ENCODE results near the gene RHCG. TPM values are rescaled to one million over a fixed set of nuclear protein-coding genes. Genes with fewer than 3 reads are reported as not detected.

RHCG gene
- total and polyA plus RNA-seq, 2 of the 13 experiments (the other 11 are each of a cell fraction or from before 2014, with no cell fraction given), result not detected

GRCh38 chr15:89530976-89531375 lies 34.6 kb upstream of the RHCG start:
- Histone ChIP-seq H3K9ac (ENCODE audit: insufficient read depth, low read depth, low read length) (no peak overlapping the region), H2AFZ (ENCODE audit: low read length) (no peak overlapping the region), H3K4me1 (ENCODE audit: insufficient read depth, low read length) (peaks cover 8% of the 10 kb centered on the region), H3K36me3 (replicated peaks in 1 of 2; ENCODE audit: control insufficient read depth in 1 of 2, insufficient read depth in 2 of 2, low read length in 2 of 2) (no peaks in the 10 kb centered on the region), H3K4me3 (replicated peaks in 1 of 3; ENCODE audit: insufficient read depth in 1 of 3, low read depth in 2 of 3, low read length in 3 of 3) (no peak overlapping the region), H3K79me2 (ENCODE audit: insufficient read depth, low read length) (no peaks in the 10 kb centered on the region), H4K20me1 (ENCODE audit: insufficient read depth, low read length) (no peaks in the 10 kb centered on the region), H3K27me3 (ENCODE audit: control insufficient read depth in 1 of 2, insufficient read depth in 2 of 2, low read length in 2 of 2) (peaks cover 2 to 6% of the 10 kb centered on the region in 2 experiments; a peak in 3 of 5 replicates), H3K4me2 (ENCODE audit: low read depth, low read length) (no peak overlapping the region), H3K9me3 (ENCODE audit: low read length) (no peaks in the 10 kb centered on the region), H3K27ac (ENCODE audit: extremely low read length, insufficient read depth, low read length) (no peak overlapping the region)
- in situ Hi-C loops (cut with HindIII; ENCODE audit: extremely low pct_ligation_motif_present, low pct_unique_long_range_greater_than_20kb) (no loop called here), intact Hi-C loops (cut with micrococcal nuclease; ENCODE audit: unreplicated experiment) (no loop called here)
- no peak for TF ChIP-seq TFAP4 (IDR thresholded peaks at IDR 0.05; ENCODE audit: borderline replicate concordance, low read depth)
- no peak for TF ChIP-seq ATM (IDR thresholded peaks at IDR 0.05; ENCODE audit: borderline replicate concordance)
- TF ChIP-seq MLLT10 (CRISPR knock-in tag; IDR thresholded peaks at IDR 0.05), result no peak
- no peak for TF ChIP-seq RXRA (CRISPR knock-in tag; IDR thresholded peaks at IDR 0.05)
- ATAC-seq, result no peak
- FAIRE-seq, result no peak
- no peak for DNase-seq (ENCODE audit: low spot score)
- ChIA-PET CTCF (ENCODE audit: low intra/inter-chr PET ratio, low total read pairs) (no interaction called here), POLR2A (no interaction called here)
- BruUV-seq (replicated peaks), result no TSS peak
- 69% methylated on average over 5 of the region's 5 CpGs for WGBS (ENCODE audit: low lambda C conversion rate)

- H3K4me1 ChIP-seq (ENCODE audit: insufficient read depth, low read length), result peaks cover 8% of the 10 kb centered on the region
- CTCF ChIA-PET (ENCODE audit: low intra/inter-chr PET ratio, low total read pairs), result no interaction called here
- H3K27me3 ChIP-seq (ENCODE audit: control insufficient read depth in 1 of 2, insufficient read depth in 2 of 2, low read length in 2 of 2), result peaks cover 2 to 6% of the 10 kb centered on the region in 2 experiments; a peak in 3 of 5 replicates
- DNase-seq (ENCODE audit: low spot score), result no peak
- H3K9me3 ChIP-seq (ENCODE audit: low read length), result no peaks in the 10 kb centered on the region
- POLR2A ChIA-PET, result no interaction called here
- ATAC-seq, result peak; percentile 54; the same call in 2 of the 3 replicates
- no peak for FAIRE-seq
- no peak overlapping the region for H3K27ac ChIP-seq (ENCODE audit: extremely low read length, insufficient read depth, low read length)
- H3K4me3 ChIP-seq (replicated peaks in 1 of 3; ENCODE audit: insufficient read depth in 1 of 3, low read depth in 2 of 3, low read length in 3 of 3), result no peak overlapping the region
- WGBS (ENCODE audit: low lambda C conversion rate), result 19% methylated on average over 5 of the region's 6 CpGs
- TF ChIP-seq SRSF9 (IDR thresholded peaks at IDR 0.05; ENCODE audit: borderline replicate concordance, insufficient read depth, low read depth, low read length, poor library complexity, severe bottlenecking), result no peak
- no peak for TF ChIP-seq MYPOP (CRISPR knock-in tag; IDR thresholded peaks at IDR 0.05)
- TF ChIP-seq CAMTA2 (CRISPR knock-in tag; IDR thresholded peaks at IDR 0.05; ENCODE audit: borderline replicate concordance), result no peak
- no peak for TF ChIP-seq ZNF879 (CRISPR knock-in tag; IDR thresholded peaks at IDR 0.05)
- TF ChIP-seq ZNF784 (CRISPR knock-in tag; IDR thresholded peaks at IDR 0.05; ENCODE audit: borderline replicate concordance), result no peak
- no peak for TF ChIP-seq E2F1 (CRISPR knock-in tag; IDR thresholded peaks at IDR 0.05)
- TF ChIP-seq ZMYM2 (CRISPR knock-in tag; IDR thresholded peaks at IDR 0.05), result no peak
- intact Hi-C loops (cut with micrococcal nuclease; ENCODE audit: unreplicated experiment), result no loop called here
- no peaks in the 10 kb centered on the region for H4K20me1 ChIP-seq (ENCODE audit: insufficient read depth, low read length)
- no peaks in the 10 kb centered on the region for H3K79me2 ChIP-seq (ENCODE audit: insufficient read depth, low read length)
- H2AFZ ChIP-seq (ENCODE audit: low read length), result no peak overlapping the region
- H3K9ac ChIP-seq (ENCODE audit: insufficient read depth, low read depth, low read length), result no peak overlapping the region
- in situ Hi-C loops (cut with HindIII; ENCODE audit: extremely low pct_ligation_motif_present, low pct_unique_long_range_greater_than_20kb), result no loop called here
- no peak overlapping the region for H3K4me2 ChIP-seq (ENCODE audit: low read depth, low read length)
- H3K36me3 ChIP-seq (replicated peaks in 1 of 2; ENCODE audit: control insufficient read depth in 1 of 2, insufficient read depth in 2 of 2, low read length in 2 of 2), result no peaks in the 10 kb centered on the region
- BruUV-seq (replicated peaks), result no TSS peak
Measured at GRCh38 chr15:89528757-89529352, 32.5 kb upstream of the RHCG start.
